HG02970 (cell line): Measurements from ENCODE around the gene ZNG1F.
A peak's percentile ranks its signal among the peaks of the same experiment; 100 is the strongest.
"Not testable (repeated sequence)": the region's sequence is repeated elsewhere in the genome, so short reads cannot be mapped to it uniquely, and the experiment has no call there.

ENCODE experiments used
- ATAC-seq: cut with Tn5 transposase; IDR thresholded peaks from one replicate; pipeline ENCODE4 v1.9.1; 2021; ENCODE audit warnings: mild to moderate bottlenecking, moderate library complexity, moderate number of reproducible peaks; ENCODE audit not compliant: unreplicated experiment, low FRiP score

ZNG1F gene

GRCh38 chr9:41189217-41189616 lies at the start of gene ZNG1F:
Gene ZNG1F (minus strand): TSS chr9:41189317. CDS start chr9:41189258, 59 bp downstream.
- ATAC-seq, result not testable (repeated sequence)

- ATAC-seq, result not testable (repeated sequence)
These were observed 48.1 kb upstream of the ZNG1F start for GRCh38 chr9:41237110-41237749.

- ATAC-seq, result not testable (repeated sequence)
These were observed 47.5 kb upstream of the ZNG1F start for GRCh38 chr9:41236486-41237109.

- ATAC-seq, result peak; percentile 100
These were observed 46.0 kb upstream of the ZNG1F start for GRCh38 chr9:41234811-41235805.

- peak; percentile 20 for ATAC-seq
These were observed 45.1 kb upstream of the ZNG1F start for GRCh38 chr9:41234221-41234620.

GRCh38 chr9:41232326-41232725 lies 43.2 kb upstream of the ZNG1F start:
- not testable (repeated sequence) for ATAC-seq

GRCh38 chr9:41230418-41230817 lies 41.3 kb upstream of the ZNG1F start:
- ATAC-seq, result not testable (repeated sequence)

- ATAC-seq, result no peak
These were observed 40.6 kb upstream of the ZNG1F start for GRCh38 chr9:41229408-41230401.

- not testable (repeated sequence) for ATAC-seq
These were observed 30.7 kb upstream of the ZNG1F start for GRCh38 chr9:41219831-41220230.

GRCh38 chr9:41188439-41188838 lies 678 bp downstream of the ZNG1F start:
- not testable (repeated sequence) for ATAC-seq

- ATAC-seq, result not testable (repeated sequence)
These were observed 14.1 kb downstream of the ZNG1F start for GRCh38 chr9:41174994-41175393.

GRCh38 chr9:41150116-41150515 lies 39.0 kb downstream of the ZNG1F start:
- not testable (repeated sequence) for ATAC-seq

GRCh38 chr9:41141878-41142277 lies 47.2 kb downstream of the ZNG1F start:
- not testable (repeated sequence) for ATAC-seq

- not testable (repeated sequence) for ATAC-seq
These were observed 60.5 kb downstream of the ZNG1F start, which contains the start of gene FOXD4L6 for GRCh38 chr9:41128581-41128980. Gene FOXD4L6 (minus strand): TSS chr9:41128681. CDS start chr9:41128383, 298 bp downstream.

GRCh38 chr9:41126746-41127446 lies 62.2 kb downstream of the ZNG1F start:
- ATAC-seq, result not testable (repeated sequence)

GRCh38 chr9:41125936-41126335 lies 63.2 kb downstream of the ZNG1F start:
- not testable (repeated sequence) for ATAC-seq

GRCh38 chr9:41125109-41125658 lies 63.9 kb downstream of the ZNG1F start:
- not testable (repeated sequence) for ATAC-seq

GRCh38 chr9:41124250-41125108 lies 64.6 kb downstream of the ZNG1F start:
- not testable (repeated sequence) for ATAC-seq
